ENCODE results near the gene MPRIP.
A peak's percentile ranks its signal among the peaks of the same experiment; 100 is the strongest.

MPRIP gene

GRCh38 chr17:17109907-17110306, 67.7 kb downstream of the MPRIP start:
- intact Hi-C loops (cut with DNase I) = no loop called here
- DNase-seq = no peak

DNA sequence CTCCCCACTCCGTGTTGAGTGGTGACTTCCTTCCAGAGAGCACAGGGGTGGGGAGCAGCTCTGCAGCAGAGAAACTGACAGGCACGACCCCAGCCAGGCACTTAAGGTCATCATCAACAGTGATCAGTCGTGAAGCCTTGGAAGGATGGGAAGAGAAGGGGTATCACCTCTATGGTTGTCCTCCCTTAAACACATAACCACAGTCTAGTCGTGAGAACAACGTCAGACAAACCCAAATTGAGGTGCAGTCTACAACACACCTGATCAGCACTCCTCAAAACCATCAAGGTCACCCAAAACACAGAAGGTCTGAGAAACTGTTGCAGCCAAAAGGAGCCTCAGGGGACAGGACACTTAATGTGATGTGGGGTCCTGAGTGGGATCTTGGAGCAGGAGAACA, 68.3 kb downstream of the MPRIP start:
- DNase-seq = no peak
- intact Hi-C loops (cut with DNase I) = no loop called here

DNA sequence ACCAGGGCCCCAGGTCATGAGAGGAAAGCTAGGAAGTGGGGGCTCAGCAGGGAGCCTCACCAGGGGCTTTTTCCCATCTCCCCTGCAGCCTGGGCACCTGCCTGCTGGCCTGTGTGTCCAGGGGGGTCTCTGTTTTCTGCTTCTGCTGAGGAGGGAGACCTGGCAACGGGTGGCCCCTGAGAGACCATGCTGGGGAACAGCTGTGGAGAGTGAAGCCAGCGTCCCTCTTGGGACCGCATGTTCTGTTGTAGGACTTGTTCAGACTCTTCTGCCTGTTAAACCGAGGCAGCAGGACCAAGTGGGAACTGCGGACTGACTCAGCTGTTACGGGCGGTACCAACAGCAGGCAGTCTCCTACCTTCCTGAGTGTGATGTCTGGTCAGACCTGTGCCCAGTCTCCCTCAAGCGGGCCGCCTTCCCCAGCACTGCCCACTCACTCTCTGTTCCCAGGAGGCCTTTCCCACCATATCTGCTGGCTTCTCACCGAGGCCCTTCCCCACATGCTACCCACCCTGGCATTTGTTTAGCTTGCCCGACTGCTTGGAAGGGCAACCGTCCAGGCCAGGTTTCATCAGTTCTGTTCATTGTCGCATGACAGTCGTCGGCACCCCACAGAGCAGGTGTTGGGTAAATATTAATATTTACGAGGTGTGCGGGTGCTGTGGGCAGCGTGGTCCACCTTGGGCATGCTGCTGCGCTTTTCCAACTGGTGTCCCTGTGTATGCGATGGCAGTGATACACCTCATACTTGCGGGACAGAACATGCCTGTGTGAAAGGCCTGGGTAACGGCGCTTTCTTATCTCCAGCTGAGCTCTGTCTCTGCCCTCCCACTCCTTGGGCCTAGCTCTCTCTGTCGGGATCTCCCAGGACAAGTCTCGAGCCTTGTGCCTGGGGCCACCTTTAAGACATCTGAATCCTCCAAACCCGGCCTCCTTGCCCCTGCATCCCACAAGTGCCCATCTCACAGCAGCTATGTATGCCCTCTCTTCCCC, 69.4 kb downstream of the MPRIP start:
- intact Hi-C loops (cut with DNase I) = no loop called here

GRCh38 chr17:17112628-17113200, 70.5 kb downstream of the MPRIP start:
- intact Hi-C loops (cut with DNase I) = no loop called here

More for the DNA sequence above, 69.4 kb downstream of the MPRIP start:
- no peak for DNase-seq

GRCh38 chr17:17114592-17115225, 72.5 kb downstream of the MPRIP start:
- peak in 7 of 42 donors; percentile 40 to 57 (median 46) for DNase-seq
- intact Hi-C loops (cut with DNase I) = no loop called here

More at GRCh38 chr17:17112628-17113200, 70.5 kb downstream of the MPRIP start:
- DNase-seq = no peak

- DNase-seq = no peak
- intact Hi-C loops (cut with DNase I) = no loop called here
These were observed 73.4 kb downstream of the MPRIP start for GRCh38 chr17:17115620-17116019.

DNA sequence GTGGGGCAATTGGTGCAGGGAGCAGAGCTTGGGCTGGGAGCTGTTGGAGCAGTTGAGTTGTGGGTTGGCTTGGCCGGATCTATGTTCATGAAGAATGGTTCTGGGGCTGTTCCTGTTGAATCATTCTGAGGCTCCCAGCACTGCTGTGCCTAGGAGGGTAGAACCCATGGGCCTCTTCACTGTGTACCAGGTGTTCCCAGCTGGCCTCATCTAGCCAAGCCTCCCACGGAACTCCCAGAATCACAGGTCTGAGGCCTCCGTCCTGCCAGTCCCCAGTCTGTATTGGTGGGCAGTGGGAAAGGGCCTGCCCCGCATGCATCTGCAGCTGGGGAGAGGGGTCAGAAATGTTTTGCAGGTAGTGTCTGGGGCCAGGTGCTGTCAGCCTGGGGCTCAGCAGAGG, 74.1 kb downstream of the MPRIP start:
- intact Hi-C loops (cut with DNase I) = no loop called here
- DNase-seq = no peak

GRCh38 chr17:17117923-17118322, 75.7 kb downstream of the MPRIP start:
- intact Hi-C loops (cut with DNase I) = no loop called here
- DNase-seq = no peak

GRCh38 chr17:17118399-17118798, 76.1 kb downstream of the MPRIP start:
- intact Hi-C loops (cut with DNase I) = no loop called here
- DNase-seq = no peak

- intact Hi-C loops (cut with DNase I) = no loop called here
- no peak for DNase-seq
These were observed 76.8 kb downstream of the MPRIP start for GRCh38 chr17:17119106-17119505.

- intact Hi-C loops (cut with DNase I) = no loop called here
- DNase-seq = no peak
These were observed 77.3 kb downstream of the MPRIP start for GRCh38 chr17:17119533-17119932.

- no peak for DNase-seq
- intact Hi-C loops (cut with DNase I) = no loop called here
These were observed 78.0 kb downstream of the MPRIP start for GRCh38 chr17:17120294-17120693.

DNA sequence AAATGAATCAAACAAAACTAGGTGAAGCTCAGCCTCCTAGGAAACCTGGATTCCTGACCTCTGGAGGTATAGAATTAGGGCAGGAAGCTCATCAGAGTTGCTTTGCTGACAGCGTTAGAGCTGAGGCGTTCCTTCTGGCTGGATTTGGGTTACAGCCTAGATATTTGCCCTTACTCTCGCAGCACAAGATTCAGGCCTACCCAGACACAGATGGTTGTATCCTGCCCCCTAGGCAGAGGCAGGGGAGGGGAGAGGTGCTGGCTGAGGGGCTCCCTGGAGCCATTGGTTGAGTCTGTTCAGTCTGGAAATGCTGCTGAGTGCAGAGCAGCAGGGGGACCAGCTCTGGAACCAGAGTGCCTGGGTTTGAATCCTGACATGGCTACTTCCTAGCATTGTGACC, 78.4 kb downstream of the MPRIP start:
- peak in 1 of 42 donors; percentile 32 for DNase-seq
- intact Hi-C loops (cut with DNase I) = no loop called here

DNA sequence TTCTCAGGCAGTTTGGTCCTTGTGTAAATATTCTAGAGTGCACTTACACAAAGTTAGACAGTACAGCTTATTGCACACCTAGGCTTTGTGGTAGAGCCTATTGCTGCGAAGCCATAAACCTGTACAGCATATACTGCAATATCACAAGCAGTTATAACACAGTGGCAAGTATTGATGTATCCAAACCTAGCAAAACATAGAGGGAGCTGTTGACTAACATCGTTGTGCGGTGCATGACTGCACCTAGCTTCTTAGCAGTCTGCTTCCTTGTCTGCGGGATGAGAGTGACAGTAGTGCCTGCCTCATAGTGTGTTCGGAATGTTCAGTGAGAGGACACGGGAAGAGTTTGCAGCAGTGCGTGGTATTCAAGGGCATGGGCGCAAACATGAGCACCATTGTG, 78.9 kb downstream of the MPRIP start:
- intact Hi-C loops (cut with DNase I) = no loop called here
- DNase-seq = peak in 1 of 42 donors; percentile 22

DNA sequence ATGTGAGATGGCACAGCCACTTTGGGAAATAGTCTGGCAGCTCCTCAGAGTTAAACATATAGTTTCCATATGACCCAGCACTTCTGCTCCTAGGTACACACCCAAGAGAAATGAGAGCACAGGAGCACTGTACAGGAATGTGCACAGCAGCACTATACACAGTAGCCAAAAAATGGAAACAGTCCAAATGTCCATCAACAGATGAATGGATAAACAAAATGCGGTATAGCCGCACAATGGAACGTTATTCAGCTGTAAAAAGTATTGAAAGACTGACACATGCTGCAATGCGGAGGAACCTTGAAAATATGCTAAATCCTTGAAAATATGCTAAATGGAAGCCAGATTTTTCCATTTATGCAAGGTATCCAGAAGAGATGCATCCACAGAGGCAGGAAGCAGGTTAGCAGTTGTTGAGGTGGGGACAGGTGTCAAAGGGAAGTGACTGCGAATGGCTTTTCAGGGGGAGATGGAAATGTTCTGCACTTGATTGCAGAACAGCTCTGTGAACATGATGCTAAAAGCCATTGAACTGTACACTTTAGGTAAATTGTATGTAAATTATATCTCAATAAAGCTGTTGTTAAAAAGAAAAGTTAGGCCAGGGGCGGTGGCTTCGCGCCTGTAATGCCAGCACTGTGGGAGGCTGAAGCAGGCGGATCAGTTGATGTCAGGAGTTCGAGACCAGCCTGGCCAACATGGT, 80.7 kb downstream of the MPRIP start:
- intact Hi-C loops (cut with DNase I) = no loop called here
- no peak for DNase-seq

- DNase-seq = no peak
- intact Hi-C loops (cut with DNase I) = no loop called here
These were observed 82.1 kb downstream of the MPRIP start for GRCh38 chr17:17124341-17124740.

GRCh38 chr17:17125136-17126084, 83.2 kb downstream of the MPRIP start:
- intact Hi-C loops (cut with DNase I) = no loop called here
- no peak for DNase-seq
